NCI-H2196 (cell line): ENCODE results near the gene HMG20B.
A peak's percentile ranks its signal among the peaks of the same experiment; 100 is the strongest.

Experiments
- DNase-seq: peaks from one replicate; lab custom pipeline; 2025; ENCODE audit not compliant: unreplicated experiment; lab: John Stamatoyannopoulos, UW

Gene HMG20B

GRCh38 chr19:3618144-3618810 is 45.5 kb downstream of the HMG20B start:
- peak; percentile 35 for DNase-seq

GRCh38 chr19:3618811-3619630 is 46.3 kb downstream of the HMG20B start:
- no peak for DNase-seq

GRCh38 chr19:3619631-3620012 is 46.9 kb downstream of the HMG20B start:
- DNase-seq: no peak

- DNase-seq: no peak
Measured at GRCh38 chr19:3620145-3620816, 47.5 kb downstream of the HMG20B start.

- no peak for DNase-seq
Measured at GRCh38 chr19:3620817-3621547, 48.2 kb downstream of the HMG20B start.

GRCh38 chr19:3621689-3622088 is 48.9 kb downstream of the HMG20B start:
- DNase-seq: no peak

GRCh38 chr19:3622224-3622623 is 49.5 kb downstream of the HMG20B start:
- no peak for DNase-seq

- DNase-seq: no peak
Measured at GRCh38 chr19:3623716-3624115, 51.0 kb downstream of the HMG20B start.

GRCh38 chr19:3625996-3626472 is 53.3 kb downstream of the HMG20B start:
- DNase-seq: no peak

- DNase-seq: peak; percentile 99
Measured at GRCh38 chr19:3626473-3627350, 54.0 kb downstream of the HMG20B start, which contains the start of gene CACTIN. Gene CACTIN, minus strand, starts transcription at chr19:3626790. Its CDS starts 28 bp downstream, at chr19:3626762.

- DNase-seq: no peak
Measured at GRCh38 chr19:3627351-3627723, 54.6 kb downstream of the HMG20B start.
